Adrenal gland (tissue), 12 donors: ENCODE results near the gene ZDHHC4. TPM values are rescaled to one million over a fixed set of nuclear protein-coding genes. Genes with fewer than 3 reads are reported as not detected.

ENCODE experiments used
- DNase-seq, 7 donors: peaks; one replicate each; pipeline ENCODE4 v3.0.0-alpha.2; 2019 to 2020
- H3K27ac ChIP-seq, 5 donors: fragments of 200-600 bp; sonication (generic) in 4 of 5; 1 replicate in 3 of 5; 2 replicates in 2 of 5; pipeline versions ENCODE4 v1.5.1 to v1.8.0; 2016 to 2020; ENCODE audit warnings: mild to moderate bottlenecking in 1 of 5
- H3K27me3 ChIP-seq: fragments of 200-600 bp; 2 replicates; pipeline ENCODE4 v1.8.0; 2021
- H3K36me3 ChIP-seq, 2 donors: fragments of 200-600 bp; replicated peaks in 1 of 2; 1 replicate in 1 of 2; 2 replicates in 1 of 2; pipeline versions ENCODE4 v1.5.1 to v1.8.0; 2018 to 2022
- H3K4me1 ChIP-seq, 2 donors: fragments of 200-600 bp; replicated peaks in 1 of 2; 1 replicate in 1 of 2; 2 replicates in 1 of 2; pipeline versions ENCODE4 v1.5.1 to v1.8.0; 2018 to 2021
- H3K4me3 ChIP-seq, 4 donors: fragments of 200-600 bp; sonication (generic) in 3 of 4; one replicate each; pipeline ENCODE4 v1.5.1; 2016 to 2018
- H3K9me3 ChIP-seq, 3 donors: fragments of 200-600 bp; sonication (generic) in 1 of 3; replicated peaks in 1 of 3; 1 replicate in 2 of 3; 2 replicates in 1 of 3; pipeline versions ENCODE4 v1.5.1 to v1.8.0; 2016 to 2021
- POLR2A ChIP-seq, 2 donors: fragments of 450-650 bp; IDR thresholded peaks; one replicate each; pipeline ENCODE4 v1.6.1; 2017; ENCODE audit warnings: antibody characterized with exemption in 2 of 2, mild to moderate bottlenecking in 2 of 2, moderate library complexity in 1 of 2
- WGBS, 4 donors: extraction: QIAGEN DNeasy Blood & Tissue Kit in 2 of 4; methylation state at CpG; one replicate each; pipeline versions ENCODE4 v1.1.5 to v1.1.7; 2013 to 2017; 5-methylcytosine and 5-hydroxymethylcytosine counted together
- intact Hi-C, 2 donors: fragments of 100-400 bp; cut with DNase I; formaldehyde crosslinking; loops; one replicate each; pipeline versions ENCODE4 v1.14.1 to v1.15.0; 2022 to 2023
- polyA plus RNA-seq, 3 donors: library from polyadenylated mRNA; stranded (reverse); fragments of 200-250 nt in 2 of 3; fragments of 350-450 nt in 1 of 3; fragmentation: Illumina TruSeq in 1 of 3; extraction: RNeasy Lipid Tissue Mini Kit (QIAGEN cat#74804) in 1 of 3; gene quantifications; one replicate each; pipeline ENCODE4 v1.2.3, GENCODE V29; 2013 to 2014
- total RNA-seq, 9 donors: library from RNA; depleted of rRNA in 4 of 9; stranded (reverse); fragments of >200 nt in 4 of 9; fragments of 120-200 nt in 1 of 9; fragmentation: NEBNext Ultra II Directional in 1 of 9; extraction: Animal tissue kit (Norgen Biotek cat#: 25700) in 1 of 9; gene quantifications; one replicate each; pipeline versions ENCODE4 v1.1.0 to v1.2.4, GENCODE V29; 2013 to 2023
- TF ChIP-seq, protein P1 (sequence below), 6 experiments: fragments of 450-650 bp in 4 of 6; fragments of 200-600 bp in 2 of 6; sonication (generic) in 1 of 6; IDR thresholded peaks; 1 replicate in 5 of 6; 2 replicates in 1 of 6; pipeline versions ENCODE4 v1.5.1 to v1.8.0; 2016 to 2021; ENCODE audit warnings: antibody characterized with exemption in 6 of 6, mild to moderate bottlenecking in 2 of 6, moderate library complexity in 1 of 6
- donor health status: healthy with polysubstance abuse.
- donor health status: Bipolar disorder and iron deficiency.
- donor health status: DM: yes; HTN: yes; CAD: no.
- donor health status: DM: no; HTN: no; CAD: no.
- donor health status: DM: no; HTN: no; CAD: no.
- donor health status: DM: yes; HTN: yes; CAD: no.

Gene ZDHHC4
- total and polyA plus RNA-seq, 12 donors = 38.5 to 115 (median 70.4) TPM

- no peaks in the 10 kb centered on the region for H3K36me3 ChIP-seq
- TF ChIP-seq POLR2A (IDR thresholded peaks at IDR 0.05) = no peak
- TF ChIP-seq, protein P1, sequence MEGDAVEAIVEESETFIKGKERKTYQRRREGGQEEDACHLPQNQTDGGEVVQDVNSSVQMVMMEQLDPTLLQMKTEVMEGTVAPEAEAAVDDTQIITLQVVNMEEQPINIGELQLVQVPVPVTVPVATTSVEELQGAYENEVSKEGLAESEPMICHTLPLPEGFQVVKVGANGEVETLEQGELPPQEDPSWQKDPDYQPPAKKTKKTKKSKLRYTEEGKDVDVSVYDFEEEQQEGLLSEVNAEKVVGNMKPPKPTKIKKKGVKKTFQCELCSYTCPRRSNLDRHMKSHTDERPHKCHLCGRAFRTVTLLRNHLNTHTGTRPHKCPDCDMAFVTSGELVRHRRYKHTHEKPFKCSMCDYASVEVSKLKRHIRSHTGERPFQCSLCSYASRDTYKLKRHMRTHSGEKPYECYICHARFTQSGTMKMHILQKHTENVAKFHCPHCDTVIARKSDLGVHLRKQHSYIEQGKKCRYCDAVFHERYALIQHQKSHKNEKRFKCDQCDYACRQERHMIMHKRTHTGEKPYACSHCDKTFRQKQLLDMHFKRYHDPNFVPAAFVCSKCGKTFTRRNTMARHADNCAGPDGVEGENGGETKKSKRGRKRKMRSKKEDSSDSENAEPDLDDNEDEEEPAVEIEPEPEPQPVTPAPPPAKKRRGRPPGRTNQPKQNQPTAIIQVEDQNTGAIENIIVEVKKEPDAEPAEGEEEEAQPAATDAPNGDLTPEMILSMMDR (IDR thresholded peaks at IDR 0.05) = no peak
- no peaks in the 10 kb centered on the region for H3K4me1 ChIP-seq
- intact Hi-C loops = no loop called here
- H3K9me3 ChIP-seq = no peaks in the 10 kb centered on the region
- DNase-seq = no peak
- H3K27ac ChIP-seq = no peak overlapping the region
- WGBS, 4 donors = 1 to 4% (median 3%) methylated on average over 16 to 56 of the region's 56 CpGs
- peak overlapping the region in 1 of 4 donors; percentile 29 for H3K4me3 ChIP-seq
- peaks cover 29% of the 10 kb centered on the region for H3K27me3 ChIP-seq
Measured at GRCh38 chr7:6536262-6537260, 40.7 kb upstream of the ZDHHC4 start.

GRCh38 chr7:6542368-6542767, 34.9 kb upstream of the ZDHHC4 start:
- Histone ChIP-seq H3K27ac (no peak overlapping the region), H3K36me3 (no peaks in the 10 kb centered on the region), H3K4me3 (no peak overlapping the region), H3K4me1 (no peaks in the 10 kb centered on the region), H3K27me3 (peaks cover 18% of the 10 kb centered on the region), H3K9me3 (no peaks in the 10 kb centered on the region)
- DNase-seq = no peak
- TF ChIP-seq POLR2A (IDR thresholded peaks at IDR 0.05) = no peak
- TF ChIP-seq, protein P1 (IDR thresholded peaks at IDR 0.05) = no peak
- 75 to 89% (median 84%) methylated on average over 1 of the region's 1 CpG for WGBS, 4 donors
- intact Hi-C loops = no loop called here

- intact Hi-C loops = no loop called here
- DNase-seq = no peak
- Histone ChIP-seq H3K27ac (no peak overlapping the region), H3K36me3 (no peaks in the 10 kb centered on the region), H3K27me3 (peaks cover 4% of the 10 kb centered on the region), H3K9me3 (no peaks in the 10 kb centered on the region), H3K4me1 (no peaks in the 10 kb centered on the region), H3K4me3 (no peak overlapping the region)
- TF ChIP-seq, protein P1 (IDR thresholded peaks at IDR 0.05) = no peak
- no peak for TF ChIP-seq POLR2A (IDR thresholded peaks at IDR 0.05)
- WGBS, 4 donors = 78 to 88% (median 80%) methylated on average over 18 to 22 of the region's 22 CpGs
Measured at GRCh38 chr7:6545398-6546126, 31.7 kb upstream of the ZDHHC4 start.
